GM12878 (cell line): ENCODE results near the gene PLPP6.

Experiments
- CHD2 ChIP-seq: IDR thresholded peaks from 2 replicates; pipeline ENCODE4 v1.6.1; 2011; ENCODE audit warnings: low read depth, low read length, improper control_type of control experiment, borderline replicate concordance
- JUNB ChIP-seq: IDR thresholded peaks from 2 replicates; pipeline ENCODE4 v1.6.1; 2016; ENCODE audit warnings: antibody characterized with exemption, mild to moderate bottlenecking
- POLR2A ChIP-seq: IDR thresholded peaks from 2 replicates; pipeline ENCODE4 v1.6.1; 2011; ENCODE audit warnings: low read depth, mild to moderate bottlenecking, low read length
- POLR2AphosphoS5 ChIP-seq: IDR thresholded peaks from 2 replicates; pipeline ENCODE4 v1.6.1; 2011; ENCODE audit warnings: mild to moderate bottlenecking, low read length, inconsistent platforms
- RCOR1 ChIP-seq: conservative IDR thresholded peaks from 2 replicates; pipeline ENCODE4 v1.6.1; 2012; ENCODE audit warnings: low read depth, low read length, improper control_type of control experiment
- SIN3A ChIP-seq: IDR thresholded peaks from 2 replicates; pipeline ENCODE4 v1.6.1; 2012; ENCODE audit warnings: low read depth, low read length, improper control_type of control experiment
- SP1 ChIP-seq: IDR thresholded peaks from one replicate; pipeline ENCODE4 v1.6.1; 2011; ENCODE audit warnings: low read depth, low read length
- ZNF384 ChIP-seq: IDR thresholded peaks from 2 replicates; pipeline ENCODE4 v1.6.1; 2012; ENCODE audit warnings: low read depth, mild to moderate bottlenecking, low read length, improper control_type of control experiment, borderline replicate concordance
- ZZZ3 ChIP-seq: IDR thresholded peaks from 2 replicates; pipeline ENCODE4 v1.6.1; 2011; ENCODE audit warnings: low read depth; ENCODE audit not compliant: control insufficient read depth, insufficient read length
- TF ChIP-seq, protein P1 (sequence below), 3 experiments: IDR thresholded peaks in 2 of 3; conservative IDR thresholded peaks in 1 of 3; 2 replicates each; pipeline ENCODE4 v1.5.1; 2011; ENCODE audit warnings: low read depth in 3 of 3, low read length in 3 of 3, mild to moderate bottlenecking in 3 of 3, control low read depth in 2 of 3, moderate library complexity in 2 of 3, inconsistent platforms in 1 of 3, mixed read lengths in 1 of 3; ENCODE audit not compliant: control insufficient read depth in 2 of 3, insufficient read depth in 1 of 3; ENCODE audit errors: extremely low read depth in 1 of 3
- TF ChIP-seq, protein P2 (sequence below): IDR thresholded peaks from 2 replicates; pipeline ENCODE4 v1.6.1; 2012; ENCODE audit warnings: low read depth, low read length, improper control_type of control experiment
- TF ChIP-seq, protein P3 (sequence below): IDR thresholded peaks from 2 replicates; pipeline ENCODE4 v1.6.1; 2011; ENCODE audit warnings: borderline replicate concordance, low read depth, mild to moderate bottlenecking, moderate library complexity, low read length; ENCODE audit not compliant: insufficient read depth, poor library complexity, severe bottlenecking

DNA sequence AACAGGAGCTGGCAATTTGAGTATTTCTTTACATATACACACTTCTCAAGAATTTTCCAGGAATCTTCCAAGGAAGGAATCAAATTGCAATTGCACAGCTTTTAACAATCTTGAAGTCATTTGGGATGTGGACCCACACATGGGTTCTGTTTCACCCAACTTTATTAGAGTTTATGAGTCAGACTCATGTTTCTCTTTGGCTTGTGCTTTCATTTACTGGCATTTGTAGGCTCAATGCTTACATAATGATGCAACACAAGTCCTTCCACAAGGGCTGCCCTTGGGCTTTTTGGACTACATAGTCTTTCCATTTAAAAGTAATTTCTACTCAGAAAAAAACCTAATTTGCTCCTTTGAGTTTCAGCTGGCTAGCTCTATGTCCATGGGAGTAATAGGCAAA, 12.7 kb downstream of the PLPP6 start:
- TF ChIP-seq, protein P1, sequence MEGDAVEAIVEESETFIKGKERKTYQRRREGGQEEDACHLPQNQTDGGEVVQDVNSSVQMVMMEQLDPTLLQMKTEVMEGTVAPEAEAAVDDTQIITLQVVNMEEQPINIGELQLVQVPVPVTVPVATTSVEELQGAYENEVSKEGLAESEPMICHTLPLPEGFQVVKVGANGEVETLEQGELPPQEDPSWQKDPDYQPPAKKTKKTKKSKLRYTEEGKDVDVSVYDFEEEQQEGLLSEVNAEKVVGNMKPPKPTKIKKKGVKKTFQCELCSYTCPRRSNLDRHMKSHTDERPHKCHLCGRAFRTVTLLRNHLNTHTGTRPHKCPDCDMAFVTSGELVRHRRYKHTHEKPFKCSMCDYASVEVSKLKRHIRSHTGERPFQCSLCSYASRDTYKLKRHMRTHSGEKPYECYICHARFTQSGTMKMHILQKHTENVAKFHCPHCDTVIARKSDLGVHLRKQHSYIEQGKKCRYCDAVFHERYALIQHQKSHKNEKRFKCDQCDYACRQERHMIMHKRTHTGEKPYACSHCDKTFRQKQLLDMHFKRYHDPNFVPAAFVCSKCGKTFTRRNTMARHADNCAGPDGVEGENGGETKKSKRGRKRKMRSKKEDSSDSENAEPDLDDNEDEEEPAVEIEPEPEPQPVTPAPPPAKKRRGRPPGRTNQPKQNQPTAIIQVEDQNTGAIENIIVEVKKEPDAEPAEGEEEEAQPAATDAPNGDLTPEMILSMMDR (IDR thresholded peaks at IDR 0.05 in 2 of 3, conservative IDR thresholded peaks at IDR 0.05 in 1 of 3; ENCODE audit: control insufficient read depth in 2 of 3, extremely low read depth in 1 of 3, insufficient read depth in 1 of 3, low read depth in 3 of 3, low read length in 3 of 3), result no peak
- TF ChIP-seq, protein P2, sequence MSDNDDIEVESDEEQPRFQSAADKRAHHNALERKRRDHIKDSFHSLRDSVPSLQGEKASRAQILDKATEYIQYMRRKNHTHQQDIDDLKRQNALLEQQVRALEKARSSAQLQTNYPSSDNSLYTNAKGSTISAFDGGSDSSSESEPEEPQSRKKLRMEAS, result no peak
- no peak for TF ChIP-seq ZZZ3
- no peak for TF ChIP-seq SP1
- TF ChIP-seq RCOR1, result no peak
- TF ChIP-seq, protein P3, sequence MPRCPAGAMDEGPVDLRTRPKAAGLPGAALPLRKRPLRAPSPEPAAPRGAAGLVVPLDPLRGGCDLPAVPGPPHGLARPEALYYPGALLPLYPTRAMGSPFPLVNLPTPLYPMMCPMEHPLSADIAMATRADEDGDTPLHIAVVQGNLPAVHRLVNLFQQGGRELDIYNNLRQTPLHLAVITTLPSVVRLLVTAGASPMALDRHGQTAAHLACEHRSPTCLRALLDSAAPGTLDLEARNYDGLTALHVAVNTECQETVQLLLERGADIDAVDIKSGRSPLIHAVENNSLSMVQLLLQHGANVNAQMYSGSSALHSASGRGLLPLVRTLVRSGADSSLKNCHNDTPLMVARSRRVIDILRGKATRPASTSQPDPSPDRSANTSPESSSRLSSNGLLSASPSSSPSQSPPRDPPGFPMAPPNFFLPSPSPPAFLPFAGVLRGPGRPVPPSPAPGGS, result no peak
- no peak for TF ChIP-seq POLR2A
- TF ChIP-seq POLR2AphosphoS5, result no peak
- TF ChIP-seq SIN3A, result no peak
- no peak for TF ChIP-seq JUNB
- no peak for TF ChIP-seq CHD2
- TF ChIP-seq ZNF384, result no peak
